H9 (cell line): ENCODE data around the gene NRXN3. TPM values are rescaled to one million over a fixed set of nuclear protein-coding genes. Genes with fewer than 3 reads are reported as not detected.

Experiments
- DNase-seq: peaks from one replicate; pipeline ENCODE4 v3.0.0-alpha.2; 2017
- H2AFZ ChIP-seq: one replicate; pipeline ENCODE4 v1.6.1; 2013; ENCODE audit warnings: mild to moderate bottlenecking, low read length, control low read depth, moderate library complexity
- H2AK5ac ChIP-seq: 2 replicates; pipeline ENCODE4 v1.6.1; 2013; ENCODE audit warnings: low read length, control low read depth, mixed read lengths; ENCODE audit not compliant: insufficient read length
- H2BK120ac ChIP-seq: one replicate; pipeline ENCODE4 v1.6.1; 2013; ENCODE audit warnings: low read depth, mild to moderate bottlenecking, low read length, control low read depth, inconsistent platforms; ENCODE audit not compliant: poor library complexity, severe bottlenecking
- H2BK12ac ChIP-seq: 2 replicates; pipeline ENCODE4 v1.6.1; 2013; ENCODE audit warnings: low read length, control low read depth, mixed read lengths, low read depth; ENCODE audit not compliant: insufficient read length
- H2BK15ac ChIP-seq: 2 replicates; pipeline ENCODE4 v1.6.1; 2013; ENCODE audit warnings: low read depth, low read length, control low read depth
- H2BK20ac ChIP-seq: one replicate; pipeline ENCODE4 v1.6.1; 2013; ENCODE audit warnings: low read depth, mild to moderate bottlenecking, low read length, control low read depth, inconsistent platforms; ENCODE audit not compliant: poor library complexity, severe bottlenecking
- H2BK5ac ChIP-seq: 2 replicates; pipeline ENCODE4 v1.6.1; 2013; ENCODE audit warnings: low read length, control low read depth, mixed read lengths; ENCODE audit not compliant: insufficient read length
- H3K14ac ChIP-seq: 2 replicates; pipeline ENCODE4 v1.6.1; 2013; ENCODE audit warnings: low read length, control low read depth; ENCODE audit not compliant: insufficient read depth
- H3K18ac ChIP-seq: 2 replicates; pipeline ENCODE4 v1.6.1; 2013; ENCODE audit warnings: low read depth, mild to moderate bottlenecking, mixed read lengths, low read length, control low read depth; ENCODE audit not compliant: insufficient read length
- H3K23ac ChIP-seq: 2 replicates; pipeline ENCODE4 v1.6.1; 2013; ENCODE audit warnings: low read length, control low read depth, mixed read lengths, low read depth; ENCODE audit not compliant: insufficient read length
- H3K23me2 ChIP-seq: 2 replicates; pipeline ENCODE4 v1.6.1; 2013; ENCODE audit warnings: low read depth, mild to moderate bottlenecking, mixed read lengths, low read length, control low read depth; ENCODE audit not compliant: insufficient read length, poor library complexity, severe bottlenecking
- H3K27ac ChIP-seq: 2 replicates; pipeline ENCODE4 v1.5.1; 2013; ENCODE audit warnings: low read length, control low read depth, mixed read lengths, low read depth; ENCODE audit not compliant: insufficient read length
- H3K27me3 ChIP-seq: 2 replicates; pipeline ENCODE4 v1.6.1; 2013; ENCODE audit warnings: low read length, control low read depth, inconsistent platforms; ENCODE audit not compliant: insufficient read depth
- H3K4ac ChIP-seq: 2 replicates; pipeline ENCODE4 v1.6.1; 2013; ENCODE audit warnings: low read depth, mild to moderate bottlenecking, control low read depth, inconsistent platforms, low read length, moderate library complexity
- H3K4me1 ChIP-seq: 2 replicates; pipeline ENCODE4 v1.6.1; 2013; ENCODE audit warnings: low read length, control low read depth, inconsistent platforms; ENCODE audit not compliant: insufficient read depth
- H3K4me2 ChIP-seq: 2 replicates; pipeline ENCODE4 v1.6.1; 2013; ENCODE audit warnings: low read length, control low read depth, mixed read lengths; ENCODE audit not compliant: insufficient read length, insufficient read depth
- H3K56ac ChIP-seq: 2 replicates; pipeline ENCODE4 v1.6.1; 2013; ENCODE audit warnings: low read depth, mild to moderate bottlenecking, mixed read lengths, low read length, control low read depth; ENCODE audit not compliant: insufficient read length
- H3K79me1 ChIP-seq: 2 replicates; pipeline ENCODE4 v1.6.1; 2013; ENCODE audit warnings: low read depth, mild to moderate bottlenecking, moderate library complexity, low read length, control low read depth, inconsistent platforms; ENCODE audit not compliant: insufficient read depth, poor library complexity, severe bottlenecking
- H3K79me2 ChIP-seq: 2 replicates; pipeline ENCODE4 v1.6.1; 2013; ENCODE audit warnings: low read length, control low read depth, inconsistent platforms; ENCODE audit not compliant: insufficient read depth
- H3K9ac ChIP-seq: 2 replicates; pipeline ENCODE4 v1.6.1; 2013; ENCODE audit warnings: low read length, control low read depth, mixed read lengths; ENCODE audit not compliant: insufficient read length; ENCODE audit errors: extremely low read depth
- H3K9me3 ChIP-seq: one replicate; pipeline ENCODE4 v1.6.1; 2013; ENCODE audit warnings: low read depth, low read length, inconsistent platforms; ENCODE audit not compliant: control insufficient read depth
- H3T11ph ChIP-seq: one replicate; pipeline ENCODE4 v1.6.1; 2013; ENCODE audit warnings: mild to moderate bottlenecking, low read length, control low read depth, inconsistent platforms
- H4K20me1 ChIP-seq: one replicate; pipeline ENCODE4 v1.6.1; 2013; ENCODE audit not compliant: control insufficient read depth, insufficient read length, insufficient read depth
- H4K5ac ChIP-seq: 2 replicates; pipeline ENCODE4 v1.6.1; 2013; ENCODE audit warnings: low read depth, mild to moderate bottlenecking, mixed read lengths, low read length, control low read depth; ENCODE audit not compliant: insufficient read length
- H4K8ac ChIP-seq: replicated peaks from 2 replicates; pipeline ENCODE4 v1.6.1; 2013; ENCODE audit warnings: low read length, control low read depth, mixed read lengths, low read depth; ENCODE audit not compliant: insufficient read length
- H4K91ac ChIP-seq: 2 replicates; pipeline ENCODE4 v1.6.1; 2013; ENCODE audit warnings: low read depth, mild to moderate bottlenecking, moderate library complexity, mixed read lengths, low read length, control low read depth; ENCODE audit not compliant: insufficient read length
- H3K27ac Mint-ChIP-seq, 3 experiments: 2 replicates in 2 of 3; 3 replicates in 1 of 3; pipeline ENCODE4 v1.8.0; 2020 to 2021; ENCODE audit warnings: mixed read lengths in 3 of 3, mild to moderate bottlenecking in 1 of 3, moderate library complexity in 1 of 3
- H3K27me3 Mint-ChIP-seq: 2 replicates; pipeline ENCODE4 v1.8.0; 2021; ENCODE audit warnings: low read depth, mild to moderate bottlenecking, moderate library complexity, mixed read lengths
- H3K36me3 Mint-ChIP-seq, 3 experiments: 2 replicates in 2 of 3; 3 replicates in 1 of 3; pipeline ENCODE4 v1.8.0; 2020 to 2021; ENCODE audit warnings: low read depth in 3 of 3, mixed read lengths in 3 of 3; ENCODE audit not compliant: insufficient read depth in 1 of 3
- H3K4me1 Mint-ChIP-seq, 2 experiments: 2 replicates each; pipeline ENCODE4 v1.8.0; 2020; ENCODE audit warnings: mixed read lengths in 2 of 2
- H3K4me3 Mint-ChIP-seq, 2 experiments: 2 replicates in 1 of 2; 3 replicates in 1 of 2; pipeline ENCODE4 v1.8.0; 2020 to 2021; ENCODE audit warnings: mild to moderate bottlenecking in 2 of 2, mixed read lengths in 2 of 2, moderate library complexity in 1 of 2
- H3K9me3 Mint-ChIP-seq, 2 experiments: 2 replicates in 1 of 2; 3 replicates in 1 of 2; pipeline ENCODE4 v1.8.0; 2020; ENCODE audit warnings: mild to moderate bottlenecking in 2 of 2, mixed read lengths in 2 of 2, moderate library complexity in 1 of 2
- CTCF ChIP-seq: fragments of 200-600 bp; sonication (generic); conservative IDR thresholded peaks from 3 replicates; pipeline ENCODE4 v1.8.0; 2021; ENCODE audit warnings: antibody characterized with exemption, mild to moderate bottlenecking
- WGBS: extraction: QIAGEN DNeasy Blood & Tissue Kit; methylation state at CpG from one replicate; pipeline ENCODE4 v1.1.7; 2013; ENCODE audit warnings: missing lambda C conversion rate, low lambda C conversion rate, mixed read lengths; ENCODE audit not compliant: insufficient read length; ENCODE audit errors: extremely low coverage; 5-methylcytosine and 5-hydroxymethylcytosine counted together
- total RNA-seq: library from RNA; stranded (reverse); gene quantifications from 2 replicates; pipeline ENCODE4 v1.2.1, GENCODE V29; 2021

NRXN3 gene
- total RNA-seq, 1 experiment from 2014 or later, result 1.8 TPM

DNA sequence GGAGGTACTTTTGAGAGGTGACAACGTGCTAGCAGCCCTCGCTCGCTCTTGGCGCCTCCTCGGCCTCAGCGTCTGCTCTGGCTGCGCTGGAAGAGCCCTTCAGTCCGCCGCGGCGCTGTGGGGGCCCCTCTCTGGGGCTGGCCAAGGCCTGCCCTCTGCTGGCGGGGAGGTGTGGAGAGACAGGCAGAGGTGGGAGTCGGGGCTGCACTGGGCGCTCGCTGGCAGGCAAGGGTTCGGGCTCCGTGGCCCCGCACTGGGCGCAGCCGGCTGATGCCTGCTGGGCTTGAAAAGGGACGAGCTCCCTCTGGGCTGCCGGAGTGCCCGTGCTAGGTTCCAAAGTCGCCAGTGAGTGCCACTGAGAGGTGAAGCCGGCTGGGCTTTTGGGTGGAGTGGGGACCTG, 1461.1 kb downstream of the NRXN3 start:
- no peak overlapping the region for H3K14ac ChIP-seq
- no peaks in the 10 kb centered on the region for H3K9me3 ChIP-seq
- H4K5ac ChIP-seq, result no peak overlapping the region
- no peak overlapping the region for H3K4ac ChIP-seq
- H3K79me2 ChIP-seq, result no peaks in the 10 kb centered on the region
- Mint-ChIP-seq H3K36me3 (no peaks in the 10 kb centered on the region; a peak in 2 of 7 replicates), H3K27ac (no peak overlapping the region), H3K4me3 (no peak overlapping the region), H3K9me3 (peaks cover 2 to 3% of the 10 kb centered on the region in 2 experiments; a peak in 3 of 5 replicates), H3K4me1 (peaks cover 0 to 2% of the 10 kb centered on the region in 2 experiments; a peak in 1 of 4 replicates), H3K27me3 (peaks cover 4% of the 10 kb centered on the region; the same call in 1 of the 2 replicates)
- H2BK5ac ChIP-seq, result no peak overlapping the region
- WGBS, result no CpG with 5 or more reads among the region's 25 CpGs
- no peak overlapping the region for H2BK12ac ChIP-seq
- TF ChIP-seq CTCF, result peak; percentile 55
- no peak overlapping the region for H2BK15ac ChIP-seq
- no peak overlapping the region for H4K91ac ChIP-seq
- H3K4me2 ChIP-seq, result no peak overlapping the region
- no peak overlapping the region for H3K9ac ChIP-seq
- H3K56ac ChIP-seq, result no peak overlapping the region
- no peaks in the 10 kb centered on the region for H3K4me1 ChIP-seq
- no peak overlapping the region for H2BK120ac ChIP-seq
- no peaks in the 10 kb centered on the region for H3K27me3 ChIP-seq
- H2AK5ac ChIP-seq, result no peak overlapping the region
- peak; percentile 74 for DNase-seq
- H4K20me1 ChIP-seq, result no peaks in the 10 kb centered on the region
- H3K27ac ChIP-seq, result no peak overlapping the region
- H3T11ph ChIP-seq, result no peak overlapping the region
- H3K18ac ChIP-seq, result no peak overlapping the region
- no peaks in the 10 kb centered on the region for H3K79me1 ChIP-seq
- H3K23ac ChIP-seq, result no peak overlapping the region
- no peak overlapping the region for H4K8ac ChIP-seq
- H2AFZ ChIP-seq, result no peak overlapping the region
- H3K23me2 ChIP-seq, result no peaks in the 10 kb centered on the region
- H2BK20ac ChIP-seq, result no peak overlapping the region
